ENCODE results near the gene CACNA1C. TPM values are rescaled to one million over a fixed set of nuclear protein-coding genes. Genes with fewer than 3 reads are reported as not detected.
A peak's percentile ranks its signal among the peaks of the same experiment; 100 is the strongest.

Gene CACNA1C
- total RNA-seq, 1 experiment from 2014 or later, result 1.1 TPM

DNA sequence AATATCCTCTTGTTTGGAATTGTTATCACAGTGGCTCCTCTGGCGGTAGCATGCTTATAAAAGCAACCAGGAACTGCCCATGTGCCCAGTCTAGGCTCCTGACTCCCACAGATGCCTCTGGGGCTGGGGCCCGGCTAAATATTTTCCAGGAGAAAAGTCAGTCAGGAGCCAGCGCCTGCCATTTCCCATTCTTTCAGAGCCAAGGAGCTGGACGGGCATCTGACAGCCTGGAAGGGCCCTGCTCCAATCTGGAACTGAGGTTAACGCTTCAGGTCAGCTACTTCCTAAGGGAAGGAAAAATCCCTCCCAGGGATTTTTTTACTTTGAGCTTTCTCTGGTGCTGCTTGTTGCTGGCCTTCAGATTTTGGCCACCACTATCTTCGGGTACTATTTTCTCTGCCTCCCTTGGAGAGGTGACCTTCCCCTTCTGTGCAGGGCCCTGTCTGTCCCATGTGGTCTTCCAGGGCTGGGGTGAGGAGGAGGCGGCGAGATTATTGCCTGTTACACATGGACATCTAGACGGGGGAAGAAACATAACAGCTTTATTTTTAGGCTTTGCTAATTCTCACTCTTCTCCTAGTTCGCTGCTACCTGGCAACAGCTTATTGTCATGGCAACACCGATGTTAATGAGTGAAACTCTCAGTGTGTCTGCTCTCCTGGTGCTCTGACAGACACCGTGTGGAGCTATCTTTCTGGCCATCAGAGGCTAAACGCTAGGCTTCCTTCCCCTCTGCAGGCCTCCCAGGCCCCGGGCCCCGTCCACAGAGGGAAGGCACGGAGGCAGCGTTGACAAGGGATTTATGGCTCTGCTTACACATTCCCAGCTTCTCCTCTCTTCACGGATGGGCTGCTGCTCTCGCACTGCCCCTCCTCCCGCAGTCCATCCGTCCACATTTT, 160.4 kb downstream of the CACNA1C start:
- H3K27ac Mint-ChIP-seq, result peak overlapping the region in 2 of 3 experiments; percentile 44 to 61; a peak in 3 of 7 replicates

More for the DNA sequence above, 160.4 kb downstream of the CACNA1C start:
- H3K36me3 Mint-ChIP-seq (ENCODE audit: insufficient read depth in 1 of 3, low read depth in 3 of 3), result no peaks in the 10 kb centered on the region
- no peaks in the 10 kb centered on the region for H3K9me3 Mint-ChIP-seq
- H3T11ph ChIP-seq (ENCODE audit: low read length), result no peak overlapping the region
- peaks cover 10 to 16% of the 10 kb centered on the region in 2 experiments for H3K4me1 Mint-ChIP-seq
- no peak overlapping the region for H4K8ac ChIP-seq (replicated peaks; ENCODE audit: insufficient read length, low read depth, low read length)
- H3K14ac ChIP-seq (ENCODE audit: insufficient read depth, low read length), result no peak overlapping the region; the same call in 1 of the 2 replicates
- H3K27me3 ChIP-seq (ENCODE audit: insufficient read depth, low read length), result no peaks in the 10 kb centered on the region
- no peak for DNase-seq
- H3K79me2 ChIP-seq (ENCODE audit: insufficient read depth, low read length), result no peaks in the 10 kb centered on the region
- H3K18ac ChIP-seq (ENCODE audit: insufficient read length, low read depth, low read length), result no peak overlapping the region
- no peak overlapping the region for H3K4me2 ChIP-seq (ENCODE audit: insufficient read depth, insufficient read length, low read length)
- H2BK15ac ChIP-seq (ENCODE audit: low read depth, low read length), result no peak overlapping the region
- no peak overlapping the region for H3K27ac ChIP-seq (ENCODE audit: insufficient read length, low read depth, low read length)
- H3K9ac ChIP-seq (ENCODE audit: extremely low read depth, insufficient read length, low read length), result no peak overlapping the region
- no peaks in the 10 kb centered on the region for H3K79me1 ChIP-seq (ENCODE audit: insufficient read depth, low read depth, low read length, poor library complexity, severe bottlenecking)
- no peaks in the 10 kb centered on the region for H3K23me2 ChIP-seq (ENCODE audit: insufficient read length, low read depth, low read length, poor library complexity, severe bottlenecking)
- no peak overlapping the region for H3K4ac ChIP-seq (ENCODE audit: low read depth, low read length)
- H3K23ac ChIP-seq (ENCODE audit: insufficient read length, low read depth, low read length), result no peak overlapping the region
- no peak overlapping the region for H2BK20ac ChIP-seq (ENCODE audit: low read depth, low read length, poor library complexity, severe bottlenecking)
- H2AFZ ChIP-seq (ENCODE audit: low read length), result no peak overlapping the region
- no peak overlapping the region for H2BK5ac ChIP-seq (ENCODE audit: insufficient read length, low read length)
- WGBS (ENCODE audit: extremely low coverage, insufficient read length, low lambda C conversion rate), result no CpG with 5 or more reads among the region's 21 CpGs
- no peaks in the 10 kb centered on the region; the same call in none of the 2 replicates for H3K27me3 Mint-ChIP-seq (ENCODE audit: low read depth)
- no peaks in the 10 kb centered on the region for H3K4me1 ChIP-seq (ENCODE audit: insufficient read depth, low read length)
- TF ChIP-seq, protein P1, sequence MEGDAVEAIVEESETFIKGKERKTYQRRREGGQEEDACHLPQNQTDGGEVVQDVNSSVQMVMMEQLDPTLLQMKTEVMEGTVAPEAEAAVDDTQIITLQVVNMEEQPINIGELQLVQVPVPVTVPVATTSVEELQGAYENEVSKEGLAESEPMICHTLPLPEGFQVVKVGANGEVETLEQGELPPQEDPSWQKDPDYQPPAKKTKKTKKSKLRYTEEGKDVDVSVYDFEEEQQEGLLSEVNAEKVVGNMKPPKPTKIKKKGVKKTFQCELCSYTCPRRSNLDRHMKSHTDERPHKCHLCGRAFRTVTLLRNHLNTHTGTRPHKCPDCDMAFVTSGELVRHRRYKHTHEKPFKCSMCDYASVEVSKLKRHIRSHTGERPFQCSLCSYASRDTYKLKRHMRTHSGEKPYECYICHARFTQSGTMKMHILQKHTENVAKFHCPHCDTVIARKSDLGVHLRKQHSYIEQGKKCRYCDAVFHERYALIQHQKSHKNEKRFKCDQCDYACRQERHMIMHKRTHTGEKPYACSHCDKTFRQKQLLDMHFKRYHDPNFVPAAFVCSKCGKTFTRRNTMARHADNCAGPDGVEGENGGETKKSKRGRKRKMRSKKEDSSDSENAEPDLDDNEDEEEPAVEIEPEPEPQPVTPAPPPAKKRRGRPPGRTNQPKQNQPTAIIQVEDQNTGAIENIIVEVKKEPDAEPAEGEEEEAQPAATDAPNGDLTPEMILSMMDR (conservative IDR thresholded peaks at IDR 0.05), result no peak
- H4K5ac ChIP-seq (ENCODE audit: insufficient read length, low read depth, low read length), result no peak overlapping the region
- H3K4me3 Mint-ChIP-seq, result no peak overlapping the region
- no peak overlapping the region for H2BK12ac ChIP-seq (ENCODE audit: insufficient read length, low read depth, low read length)
- H3K56ac ChIP-seq (ENCODE audit: insufficient read length, low read depth, low read length), result no peak overlapping the region
- H3K9me3 ChIP-seq (ENCODE audit: control insufficient read depth, low read depth, low read length), result no peaks in the 10 kb centered on the region
- H4K20me1 ChIP-seq (ENCODE audit: control insufficient read depth, insufficient read depth, insufficient read length), result no peaks in the 10 kb centered on the region
- no peak overlapping the region for H2BK120ac ChIP-seq (ENCODE audit: low read depth, low read length, poor library complexity, severe bottlenecking)
- H4K91ac ChIP-seq (ENCODE audit: insufficient read length, low read depth, low read length), result no peak overlapping the region
- H2AK5ac ChIP-seq (ENCODE audit: insufficient read length, low read length), result no peak overlapping the region

Measured in H9 (cell line).